Activated T-helper 1 cell treated with anti-CD3 and anti-CD28 coated beads, Interleukin-2, amount 50 U/mL, for 16 hours (primary cell): ENCODE measurements around the gene GSX2.
"Not testable (repeated sequence)": the region's sequence is repeated elsewhere in the genome, so short reads cannot be mapped to it uniquely, and the experiment has no call there.

Source experiments
- DNase-seq, 2 donors: peaks; one replicate each; pipeline ENCODE4 v3.0.0-alpha.2; 2020; ENCODE audit warnings: low read depth in 1 of 2, low spot score in 1 of 2

The GSX2 gene

DNA sequence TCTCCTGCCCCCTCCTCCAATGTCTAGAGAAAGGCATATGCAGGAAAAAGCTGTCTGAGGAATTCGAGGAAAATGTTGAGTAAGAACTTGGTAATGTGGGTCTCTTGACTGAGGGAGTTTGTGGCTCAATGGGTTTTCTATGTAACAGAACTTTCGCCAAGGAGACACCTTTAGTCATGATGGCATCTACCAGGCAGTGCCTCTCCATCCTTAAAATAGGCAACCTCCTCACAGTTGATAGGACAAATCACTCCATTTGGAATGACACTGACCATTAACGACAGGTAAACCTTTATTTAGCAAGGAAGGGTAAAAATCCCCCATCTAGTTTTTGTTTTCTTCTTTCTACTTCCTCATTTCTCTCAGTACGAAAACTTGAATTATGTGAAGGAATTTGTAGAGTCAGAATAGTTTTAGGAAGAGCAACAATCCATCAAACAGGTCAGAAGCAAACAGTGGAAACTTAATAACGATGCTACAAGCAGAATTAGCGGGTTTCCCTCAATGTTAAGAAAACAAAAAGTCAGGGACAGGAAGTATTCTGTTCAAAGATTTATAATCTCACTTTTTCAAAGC lies 2.7 kb downstream of the GSX2 start:
- no peak for DNase-seq

- DNase-seq: no peak
Measured at GRCh38 chr4:54103190-54103574, 3.2 kb downstream of the GSX2 start.

DNA sequence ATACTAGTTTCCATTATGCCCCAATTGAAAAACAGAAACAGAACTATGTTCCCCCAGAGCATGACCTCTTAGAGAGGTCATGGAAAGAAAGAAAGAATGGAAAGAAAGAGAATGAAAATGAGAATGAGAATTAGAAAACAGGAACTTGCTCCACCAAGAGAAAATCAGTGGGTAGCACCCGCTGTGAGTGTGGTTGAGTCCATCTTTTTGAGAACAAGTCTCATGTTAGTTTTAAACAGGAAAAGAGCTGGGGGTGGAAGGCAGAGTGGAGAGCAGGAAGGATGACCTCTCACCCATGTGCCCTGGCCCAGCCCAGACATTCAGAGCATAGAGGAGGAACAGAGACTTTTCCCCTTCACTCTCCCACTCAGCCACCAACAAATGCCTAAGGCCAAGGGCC lies 4.9 kb downstream of the GSX2 start:
- DNase-seq: no peak

GRCh38 chr4:54107951-54108748 lies 8.2 kb downstream of the GSX2 start:
- DNase-seq: no peak

DNA sequence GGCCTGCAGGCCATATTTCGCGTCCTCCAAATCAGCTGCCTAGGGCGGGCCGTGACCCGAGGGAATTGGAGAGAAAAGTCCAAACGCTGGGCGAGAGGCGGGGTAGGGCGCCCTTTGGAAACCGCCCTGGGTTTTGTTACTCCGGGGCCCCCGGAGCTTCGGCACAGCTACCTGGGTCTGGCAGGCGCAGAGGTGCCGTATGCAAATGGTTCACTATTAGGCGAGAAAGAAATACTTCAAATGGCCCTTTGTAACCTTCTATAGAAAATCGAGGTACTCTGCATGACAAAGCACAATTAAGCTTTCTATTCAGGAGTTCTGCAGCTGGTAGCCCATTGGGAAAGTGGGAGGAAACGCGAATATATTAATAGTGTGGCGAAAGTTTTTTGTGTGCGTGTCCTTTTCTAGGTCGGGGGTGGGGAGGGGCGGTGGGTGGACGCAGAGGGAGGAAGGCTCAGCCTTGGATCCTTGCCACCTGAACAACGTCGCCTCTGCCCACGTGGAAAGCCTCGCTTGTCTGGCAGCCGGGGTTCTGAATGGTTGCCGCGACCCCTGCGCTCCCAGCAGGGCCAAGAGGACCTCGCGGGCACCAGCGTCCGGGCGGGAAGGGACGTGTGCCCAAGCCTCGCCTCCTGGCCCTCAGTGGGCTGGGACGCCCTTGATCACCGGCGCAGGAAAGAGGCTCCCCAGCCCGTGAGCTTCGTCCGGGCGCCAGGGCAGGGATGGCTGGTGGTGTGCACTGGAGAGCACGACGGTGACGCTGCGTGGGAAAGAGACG lies 9.5 kb downstream of the GSX2 start:
- DNase-seq: no peak

- no peak for DNase-seq
Measured at GRCh38 chr4:54110019-54110416, 10.1 kb downstream of the GSX2 start.

GRCh38 chr4:54113206-54113605 lies 13.2 kb downstream of the GSX2 start:
- not testable (repeated sequence) for DNase-seq

DNA sequence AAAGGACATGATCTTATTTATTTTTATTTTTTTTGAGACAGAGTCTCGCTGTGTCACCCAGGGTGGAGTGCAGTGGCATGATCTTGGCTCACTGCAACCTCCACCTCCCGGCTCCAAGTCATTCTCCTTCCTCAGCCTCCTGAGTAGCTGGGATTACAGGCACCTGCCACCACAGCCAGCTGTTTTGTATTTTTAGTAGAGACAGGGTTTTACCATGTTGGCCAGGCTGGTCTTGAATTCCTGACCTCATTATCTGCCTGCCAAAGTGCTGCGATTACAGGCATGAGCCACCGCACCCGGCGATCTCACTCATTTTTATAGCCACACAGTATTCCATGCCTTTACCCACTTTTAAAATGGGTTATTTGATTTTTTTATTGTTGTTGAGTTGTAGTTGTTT lies 16.3 kb downstream of the GSX2 start:
- not testable (repeated sequence) for DNase-seq

- DNase-seq: no peak
Measured at GRCh38 chr4:54118850-54119589, 19.1 kb downstream of the GSX2 start.

GRCh38 chr4:54120518-54120917 lies 20.6 kb downstream of the GSX2 start:
- no peak for DNase-seq

GRCh38 chr4:54127660-54128059 lies 27.7 kb downstream of the GSX2 start:
- no peak for DNase-seq

DNA sequence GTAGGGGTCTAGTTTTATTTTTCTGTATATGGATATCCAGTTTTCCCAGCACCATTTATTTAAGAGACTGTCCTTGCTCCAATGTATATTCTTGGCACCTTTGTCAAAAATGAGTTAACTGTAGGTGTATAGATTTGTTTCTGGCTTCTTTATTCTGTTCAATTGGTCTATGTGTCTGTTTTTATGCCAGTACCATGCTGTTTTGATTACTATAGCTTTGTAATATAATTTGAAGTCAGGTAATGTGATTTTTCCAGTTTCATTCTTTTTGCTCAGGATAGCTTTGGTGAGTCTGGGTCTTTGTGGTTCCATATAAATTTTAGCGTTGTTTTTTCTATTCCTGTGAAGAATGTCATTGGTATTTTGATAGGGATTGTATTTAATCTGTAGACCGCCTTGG lies 28.7 kb downstream of the GSX2 start:
- not testable (repeated sequence) for DNase-seq

DNA sequence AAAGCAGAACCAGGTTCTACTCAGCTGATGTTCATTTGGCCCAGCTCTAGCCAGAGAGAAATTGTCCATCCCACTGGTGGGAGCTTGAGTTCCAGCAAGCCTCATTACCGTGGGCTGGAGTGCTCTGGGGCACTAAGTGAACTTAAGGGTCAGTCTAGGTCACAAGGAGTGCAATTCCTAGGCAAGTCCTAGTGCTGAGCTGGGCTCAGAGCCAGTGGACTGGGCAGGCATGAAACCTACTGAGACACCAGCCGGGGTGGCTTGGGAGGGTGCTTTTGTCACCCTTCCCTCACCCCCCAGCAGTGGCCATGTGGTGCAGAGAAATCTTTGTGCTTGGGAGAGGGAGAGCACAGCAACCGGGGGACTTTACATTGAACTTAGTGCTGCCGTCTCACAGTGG lies 39.4 kb downstream of the GSX2 start:
- DNase-seq: no peak

- DNase-seq: no peak
Measured at GRCh38 chr4:54140287-54140686, 40.3 kb downstream of the GSX2 start.

DNA sequence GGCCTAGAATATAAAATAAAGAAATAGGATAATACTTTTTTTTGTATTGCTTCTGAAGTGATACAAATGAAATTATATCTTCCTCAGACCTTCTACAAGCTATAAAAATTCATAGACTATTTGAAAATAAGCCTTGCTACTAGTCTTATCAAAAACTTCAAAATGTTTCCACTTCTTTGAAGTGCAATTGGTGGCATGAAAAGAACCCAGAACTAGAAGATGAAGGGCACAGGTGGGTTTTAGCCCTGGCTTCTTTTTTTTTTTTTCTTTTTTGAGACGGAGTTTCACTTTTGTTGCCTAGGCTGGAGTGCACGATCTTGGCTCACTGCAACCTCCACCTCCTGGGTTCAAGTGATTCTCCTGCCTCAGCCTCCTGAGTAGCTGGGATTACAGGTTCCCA lies 44.2 kb downstream of the GSX2 start:
- no peak for DNase-seq

GRCh38 chr4:54144661-54145171 lies 44.8 kb downstream of the GSX2 start:
- no peak for DNase-seq

DNA sequence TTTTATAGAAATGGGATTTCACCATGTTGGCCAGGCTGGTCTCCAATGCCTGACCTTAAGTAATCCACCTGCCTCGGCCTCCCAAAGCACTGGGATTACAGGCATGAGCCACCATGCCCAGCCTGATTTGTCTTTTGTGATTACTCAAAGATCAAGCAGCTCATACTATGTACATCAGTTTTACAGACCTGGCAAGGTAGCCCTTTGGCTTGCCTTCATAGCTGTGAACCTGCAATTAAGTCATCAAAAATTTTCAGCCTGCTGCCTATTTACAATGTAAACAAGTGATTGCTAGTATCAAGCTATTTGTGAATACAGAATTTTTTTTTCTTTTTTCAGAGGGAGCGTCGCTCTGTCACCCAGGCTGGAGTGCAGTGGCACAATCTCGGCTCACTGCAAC lies 46.2 kb downstream of the GSX2 start:
- DNase-seq: no peak

DNA sequence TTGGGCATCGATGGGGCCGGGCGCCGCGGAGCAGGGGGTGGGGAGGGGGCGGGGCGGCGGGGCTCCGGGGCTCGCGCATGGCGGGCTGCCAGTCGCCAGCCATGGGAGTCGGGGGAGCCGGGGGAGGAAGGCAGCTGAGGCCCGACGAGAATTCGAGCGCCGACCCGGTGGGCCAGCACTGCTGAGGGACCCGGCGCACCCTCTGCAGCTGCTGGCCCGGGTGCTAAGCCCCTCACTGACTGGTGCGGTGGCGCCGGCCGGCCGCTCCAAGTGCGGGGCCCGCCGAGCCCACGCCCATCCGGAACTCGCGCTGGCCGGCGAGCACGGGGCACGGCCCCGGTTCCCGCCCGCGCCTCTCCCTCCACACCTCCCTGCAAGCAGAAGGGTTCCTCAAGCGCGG lies 49.4 kb downstream of the GSX2 start:
- DNase-seq: no peak
